Natural killer cell (primary cell): ENCODE measurements around the gene RUNX1. TPM values are rescaled to one million over a fixed set of nuclear protein-coding genes. Genes with fewer than 3 reads are reported as not detected.
A peak's percentile ranks its signal among the peaks of the same experiment; 100 is the strongest.
"Not testable (repeated sequence)": the region's sequence is repeated elsewhere in the genome, so short reads cannot be mapped to it uniquely, and the experiment has no call there.

Source experiments
- ATAC-seq, 3 donors: fragments of 150-1000 bp in 2 of 3; fragments of 200-7000 bp in 1 of 3; cut with Tn5 transposase; 1 replicate in 1 of 3; 2 replicates in 2 of 3; pipeline ENCODE4 v1.10.0; 2021; ENCODE audit warnings: mild to moderate bottlenecking in 2 of 3, moderate library complexity in 2 of 3
- DNase-seq, 2 donors: peaks; one replicate each; pipeline versions ENCODE4 v3.0.0 to v3.0.0-alpha.2; 2013 to 2021; ENCODE audit warnings: mixed read lengths in 1 of 2
- H3K27ac ChIP-seq: one replicate; pipeline ENCODE4 v1.5.1; 2013; ENCODE audit warnings: mild to moderate bottlenecking, low read length
- H3K27me3 ChIP-seq: one replicate; pipeline ENCODE4 v1.6.1; 2013; ENCODE audit warnings: low read length; ENCODE audit not compliant: control insufficient read depth, insufficient read depth
- H3K36me3 ChIP-seq: one replicate; pipeline ENCODE4 v1.6.1; 2013; ENCODE audit warnings: low read length; ENCODE audit not compliant: control insufficient read depth, insufficient read depth
- H3K4me1 ChIP-seq: one replicate; pipeline ENCODE4 v1.6.1; 2013; ENCODE audit warnings: low read length; ENCODE audit not compliant: control insufficient read depth, insufficient read depth
- H3K4me3 ChIP-seq: one replicate; pipeline ENCODE4 v1.5.1; 2013; ENCODE audit warnings: low read length
- H3K9me3 ChIP-seq: one replicate; pipeline ENCODE4 v1.6.1; 2013; ENCODE audit warnings: low read length; ENCODE audit not compliant: control insufficient read depth, insufficient read depth
- H3K27ac Mint-ChIP-seq, 2 donors: one replicate each; pipeline ENCODE4 v1.8.0; 2022; ENCODE audit warnings: mild to moderate bottlenecking in 2 of 2, mixed read lengths in 2 of 2, moderate library complexity in 1 of 2
- H3K27me3 Mint-ChIP-seq, 2 donors: one replicate each; pipeline ENCODE4 v1.8.0; 2022; ENCODE audit warnings: low read depth in 2 of 2, mixed read lengths in 2 of 2
- H3K36me3 Mint-ChIP-seq: one replicate; pipeline ENCODE4 v1.8.0; 2022; ENCODE audit warnings: mixed read lengths
- H3K4me1 Mint-ChIP-seq, 2 donors: one replicate each; pipeline ENCODE4 v1.8.0; 2022; ENCODE audit warnings: mixed read lengths in 2 of 2
- H3K4me3 Mint-ChIP-seq: one replicate; pipeline ENCODE4 v1.8.0; 2022; ENCODE audit warnings: mild to moderate bottlenecking, moderate library complexity, mixed read lengths
- H3K9me3 Mint-ChIP-seq, 2 donors: one replicate each; pipeline ENCODE4 v1.8.0; 2022; ENCODE audit warnings: mixed read lengths in 2 of 2
- WGBS: methylation state at CpG from one replicate; pipeline ENCODE4 v1.1.7; 2013; ENCODE audit warnings: missing lambda C conversion rate; ENCODE audit not compliant: insufficient coverage; 5-methylcytosine and 5-hydroxymethylcytosine counted together
- intact Hi-C: fragments of 100-400 bp; cut with micrococcal nuclease; formaldehyde crosslinking; loops from one replicate; pipeline ENCODE4 v1.14.2; 2022
- total RNA-seq, 4 donors: library from RNA; stranded (reverse); fragments of 120-200 nt in 1 of 4; gene quantifications; one replicate each; pipeline versions ENCODE4 v1.2.3 to v1.2.4, GENCODE V29; 2013 to 2022
- TF ChIP-seq, protein P1 (sequence below): fragments of 200-600 bp; IDR thresholded peaks from one replicate; pipeline ENCODE4 v1.8.0; 2022; ENCODE audit warnings: antibody characterized with exemption

The RUNX1 gene
- total RNA-seq, 3 donors from 2014 or later (not counting 1 experiment from before 2014, with no cell fraction given): 62.1 to 171 (median 98.2) TPM

DNA sequence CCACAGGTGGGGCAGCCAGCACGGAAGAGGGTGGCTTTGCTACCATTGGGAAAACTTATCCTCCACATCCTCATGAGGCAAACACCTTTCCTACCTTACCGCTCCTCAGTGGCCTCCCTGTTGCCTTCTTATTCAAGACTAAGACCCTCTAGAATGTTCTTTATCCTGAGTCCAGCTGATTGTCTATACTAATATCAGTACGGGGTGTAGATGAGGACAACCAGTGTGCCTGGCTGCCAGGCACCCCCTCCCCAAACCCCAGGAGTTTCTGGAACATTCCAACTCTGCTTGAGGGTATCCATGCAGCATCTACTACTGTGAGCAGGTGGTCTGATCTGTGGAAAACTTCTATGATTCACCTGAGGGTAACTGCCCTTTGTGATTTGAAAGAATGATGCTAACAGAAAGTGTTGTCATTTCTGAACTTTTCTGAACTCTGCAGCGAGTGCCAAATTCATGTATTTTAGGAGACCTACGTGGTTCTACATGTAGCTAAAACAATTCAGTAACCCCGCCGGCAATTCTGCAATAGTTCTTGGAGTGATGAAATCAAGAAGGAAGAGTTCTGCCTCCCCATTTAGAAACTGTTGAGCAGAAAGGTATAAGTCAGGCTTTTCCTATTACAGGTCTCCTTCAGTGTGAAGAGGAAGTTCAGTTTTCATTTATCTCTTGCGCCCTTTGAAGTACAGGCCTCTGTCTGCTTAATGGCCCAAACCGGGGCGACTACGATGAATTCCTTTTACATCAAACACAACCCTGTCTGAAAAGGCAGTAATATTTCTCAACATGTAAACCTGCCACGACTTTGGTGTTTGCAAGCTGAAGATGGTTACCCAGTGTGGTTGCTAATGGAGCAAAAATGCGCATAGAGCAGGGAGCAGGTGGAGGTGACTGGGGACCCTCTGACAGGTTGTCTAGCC is 80.4 kb downstream of the RUNX1 start:
- no peak overlapping the region for H3K4me3 ChIP-seq
- intact Hi-C loops: no loop called here
- DNase-seq: peak in 1 of 2 donors; percentile 43
- peaks cover 0 to 8% of the 10 kb centered on the region in 2 donors for H3K27me3 Mint-ChIP-seq
- peaks cover 8% of the 10 kb centered on the region for H3K36me3 Mint-ChIP-seq
- 85% methylated on average over 10 of the region's 13 CpGs for WGBS
- H3K4me3 Mint-ChIP-seq: no peak overlapping the region
- peak overlapping the region in 1 of 2 donors; percentile 34 for H3K27ac Mint-ChIP-seq
- H3K4me1 Mint-ChIP-seq: peaks cover 77 to 86% of the 10 kb centered on the region in 2 donors
- no peak for ATAC-seq
- H3K9me3 ChIP-seq: no peaks in the 10 kb centered on the region
- peaks cover 19% of the 10 kb centered on the region for H3K4me1 ChIP-seq
- H3K27ac ChIP-seq: no peak overlapping the region
- no peaks in the 10 kb centered on the region for H3K27me3 ChIP-seq
- H3K36me3 ChIP-seq: no peaks in the 10 kb centered on the region
- TF ChIP-seq, protein P1, sequence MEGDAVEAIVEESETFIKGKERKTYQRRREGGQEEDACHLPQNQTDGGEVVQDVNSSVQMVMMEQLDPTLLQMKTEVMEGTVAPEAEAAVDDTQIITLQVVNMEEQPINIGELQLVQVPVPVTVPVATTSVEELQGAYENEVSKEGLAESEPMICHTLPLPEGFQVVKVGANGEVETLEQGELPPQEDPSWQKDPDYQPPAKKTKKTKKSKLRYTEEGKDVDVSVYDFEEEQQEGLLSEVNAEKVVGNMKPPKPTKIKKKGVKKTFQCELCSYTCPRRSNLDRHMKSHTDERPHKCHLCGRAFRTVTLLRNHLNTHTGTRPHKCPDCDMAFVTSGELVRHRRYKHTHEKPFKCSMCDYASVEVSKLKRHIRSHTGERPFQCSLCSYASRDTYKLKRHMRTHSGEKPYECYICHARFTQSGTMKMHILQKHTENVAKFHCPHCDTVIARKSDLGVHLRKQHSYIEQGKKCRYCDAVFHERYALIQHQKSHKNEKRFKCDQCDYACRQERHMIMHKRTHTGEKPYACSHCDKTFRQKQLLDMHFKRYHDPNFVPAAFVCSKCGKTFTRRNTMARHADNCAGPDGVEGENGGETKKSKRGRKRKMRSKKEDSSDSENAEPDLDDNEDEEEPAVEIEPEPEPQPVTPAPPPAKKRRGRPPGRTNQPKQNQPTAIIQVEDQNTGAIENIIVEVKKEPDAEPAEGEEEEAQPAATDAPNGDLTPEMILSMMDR: no peak
- H3K9me3 Mint-ChIP-seq: no peaks in the 10 kb centered on the region

DNA sequence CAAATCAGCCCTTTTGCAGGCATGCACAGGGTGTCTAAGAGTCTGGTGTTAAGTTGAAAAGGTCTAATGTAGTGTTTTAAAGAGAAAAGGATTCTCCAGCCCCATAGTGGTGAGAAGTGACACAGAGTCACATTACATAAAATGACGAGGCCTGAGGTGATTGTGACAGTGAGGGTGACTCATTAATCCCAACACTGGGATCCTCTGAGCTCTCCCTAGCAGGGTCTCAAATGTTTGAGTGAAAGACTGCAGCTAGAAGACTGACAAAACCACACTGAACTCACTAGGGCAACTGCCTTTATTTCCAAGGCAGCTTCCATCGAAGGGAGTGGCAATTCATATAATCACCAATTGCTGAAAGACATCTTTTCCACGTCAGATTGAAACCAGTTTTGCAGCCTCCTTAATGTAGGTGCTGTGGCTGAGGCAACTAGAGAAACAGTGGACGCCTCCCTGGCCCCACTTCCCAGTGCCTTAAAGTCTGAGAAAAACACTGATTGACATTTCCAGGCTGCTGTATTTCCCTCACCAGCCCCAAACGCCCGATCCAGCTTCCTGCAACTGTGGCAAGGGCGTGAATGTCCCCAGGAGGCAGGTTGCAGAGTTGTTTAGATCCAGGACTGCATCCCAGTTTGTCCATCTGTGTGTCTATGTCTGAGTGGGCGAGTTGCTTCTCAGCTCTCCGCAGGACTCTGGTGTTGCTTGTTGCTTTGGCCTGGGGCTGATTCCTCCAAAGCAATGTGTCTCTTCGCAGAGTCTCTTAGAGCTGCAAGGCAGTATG is 81.4 kb downstream of the RUNX1 start:
- ATAC-seq: peak; percentile 14 to 36 (median 29)
- Histone ChIP-seq H3K4me1 (peaks cover 25% of the 10 kb centered on the region), H3K27ac (no peak overlapping the region), H3K36me3 (peaks cover 2% of the 10 kb centered on the region), H3K27me3 (no peaks in the 10 kb centered on the region), H3K4me3 (no peak overlapping the region), H3K9me3 (no peaks in the 10 kb centered on the region)
- Mint-ChIP-seq H3K9me3 (no peaks in the 10 kb centered on the region), H3K36me3 (peaks cover 8% of the 10 kb centered on the region), H3K27me3 (peaks cover 0 to 8% of the 10 kb centered on the region in 2 donors), H3K4me1 (peaks cover 75 to 81% of the 10 kb centered on the region in 2 donors), H3K4me3 (no peak overlapping the region), H3K27ac (no peak overlapping the region)
- peak in 1 of 2 donors; percentile 24 for DNase-seq
- intact Hi-C loops: no loop called here
- 81% methylated on average over 10 of the region's 10 CpGs for WGBS
- TF ChIP-seq, protein P1: no peak

DNA sequence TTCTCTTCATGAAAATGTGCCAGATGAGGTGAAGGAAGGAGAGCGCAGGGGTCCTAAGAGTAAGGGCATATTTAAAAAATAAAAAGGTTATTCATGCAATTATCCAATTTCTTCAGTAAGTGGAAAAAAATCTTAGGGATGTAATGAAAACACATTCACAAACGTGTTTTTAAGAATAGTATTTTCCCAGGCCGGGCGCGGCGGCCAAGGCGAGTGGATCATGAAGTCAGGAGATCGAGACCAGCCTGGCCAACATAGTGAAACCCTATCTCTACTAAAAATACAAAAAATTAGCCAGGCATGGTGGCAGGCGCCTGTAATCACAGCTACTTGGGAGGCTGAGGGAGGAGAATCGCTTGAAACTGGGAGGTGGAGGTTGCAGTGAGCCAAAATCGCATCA is 82.2 kb downstream of the RUNX1 start:
- H3K9me3 Mint-ChIP-seq, intact Hi-C loops, H3K36me3 Mint-ChIP-seq, H3K27ac Mint-ChIP-seq, H3K4me3 Mint-ChIP-seq, H3K36me3 ChIP-seq, DNase-seq, H3K27me3 ChIP-seq, ATAC-seq, H3K27ac ChIP-seq, H3K4me3 ChIP-seq, H3K9me3 ChIP-seq, H3K27me3 Mint-ChIP-seq: not testable (repeated sequence)
- H3K4me1 ChIP-seq: peaks cover 26% of the 10 kb centered on the region
- WGBS: 74% methylated on average over 4 of the region's 11 CpGs
- H3K4me1 Mint-ChIP-seq: peaks cover 75 to 81% of the 10 kb centered on the region in 2 donors
